Sigmoid colon (tissue), 7 donors: ENCODE results near the gene MUC20. TPM values are rescaled to one million over a fixed set of nuclear protein-coding genes. Genes with fewer than 3 reads are reported as not detected.

ENCODE experiments used
- DNase-seq: peaks from one replicate; pipeline ENCODE4 v3.0.0-alpha.2; 2019
- H3K27ac ChIP-seq, 4 donors: fragments of 200-600 bp; sonication (generic); one replicate each; pipeline ENCODE4 v1.5.1; 2016 to 2019; ENCODE audit warnings: mild to moderate bottlenecking in 1 of 4
- H3K27me3 ChIP-seq, 3 donors: fragments of 200-600 bp; sonication (generic); one replicate each; pipeline ENCODE4 v1.5.1; 2019; ENCODE audit warnings: mild to moderate bottlenecking in 1 of 3
- H3K36me3 ChIP-seq, 4 donors: fragments of 200-600 bp; sonication (generic); one replicate each; pipeline ENCODE4 v1.5.1; 2016 to 2019
- H3K4me1 ChIP-seq, 4 donors: fragments of 200-600 bp; sonication (generic); one replicate each; pipeline ENCODE4 v1.5.1; 2017 to 2019
- H3K4me3 ChIP-seq, 4 donors: fragments of 200-600 bp; sonication (generic); one replicate each; pipeline ENCODE4 v1.5.1; 2017 to 2019; ENCODE audit warnings: mild to moderate bottlenecking in 2 of 4, moderate library complexity in 1 of 4
- H3K9me3 ChIP-seq, 4 donors: fragments of 200-600 bp in 3 of 4; sonication (generic) in 3 of 4; one replicate each; pipeline versions ENCODE4 v1.5.1 to v1.6.1; 2013 to 2019
- CTCF ChIP-seq, 4 experiments: fragments of 450-650 bp in 3 of 4; fragments of 200-600 bp in 1 of 4; IDR thresholded peaks; one replicate each; pipeline ENCODE4 v1.5.1; 2016 to 2019; ENCODE audit warnings: antibody characterized with exemption in 4 of 4, mild to moderate bottlenecking in 3 of 4, moderate library complexity in 2 of 4
- EP300 ChIP-seq, 4 donors: sonication (generic); formaldehyde crosslinking; IDR thresholded peaks; one replicate each; pipeline ENCODE4 v1.6.1; 2017; ENCODE audit warnings: antibody characterized with exemption in 4 of 4
- POLR2A ChIP-seq, 2 donors: fragments of 450-650 bp; IDR thresholded peaks; one replicate each; pipeline ENCODE4 v1.6.1; 2016; ENCODE audit warnings: antibody characterized with exemption in 2 of 2, mild to moderate bottlenecking in 2 of 2, moderate library complexity in 2 of 2
- POLR2AphosphoS5 ChIP-seq, 4 donors: sonication (generic); formaldehyde crosslinking; IDR thresholded peaks; one replicate each; pipeline ENCODE4 v1.6.1; 2017; ENCODE audit warnings: antibody characterized with exemption in 4 of 4
- WGBS, 2 donors: extraction: QIAGEN DNeasy Blood & Tissue Kit; methylation state at CpG; one replicate each; pipeline ENCODE4 v1.1.7; 2013; 5-methylcytosine and 5-hydroxymethylcytosine counted together
- intact Hi-C: fragments of 100-400 bp; cut with DNase I; formaldehyde crosslinking; loops from one replicate; pipeline ENCODE4 v1.15.1; 2023
- polyA plus RNA-seq, 3 donors: library from polyadenylated mRNA; stranded (reverse); fragments of 200-250 nt; gene quantifications; one replicate each; pipeline ENCODE4 v1.2.3, GENCODE V29; 2013
- total RNA-seq, 4 donors: library from RNA; depleted of rRNA; stranded (reverse); fragments of >200 nt; gene quantifications; one replicate each; pipeline ENCODE4 v1.1.0, GENCODE V29; 2016
- donor health status: healthy with polysubstance abuse.
- donor health status: Bipolar disorder and iron deficiency.
- donor health status: healthy.

The MUC20 gene
- total and polyA plus RNA-seq, 7 donors = 2.9 to 48.7 (median 11.0) TPM

- DNase-seq = no peak
- no peak overlapping the region for H3K4me3 ChIP-seq
- peaks cover 4 to 17% (median 11%) of the 10 kb centered on the region in 3 donors for H3K27me3 ChIP-seq
- intact Hi-C loops = no loop called here
- H3K36me3 ChIP-seq = no peaks in the 10 kb centered on the region
- TF ChIP-seq CTCF (IDR thresholded peaks at IDR 0.05) (no peak), POLR2AphosphoS5 (IDR thresholded peaks at IDR 0.05) (no peak), EP300 (IDR thresholded peaks at IDR 0.05) (no peak), POLR2A (IDR thresholded peaks at IDR 0.05) (no peak)
- 83 to 88% methylated on average over 30 of the region's 30 CpGs for WGBS, 2 donors
- no peaks in the 10 kb centered on the region for H3K9me3 ChIP-seq
- H3K4me1 ChIP-seq = peaks cover 0 to 6% (median 5%) of the 10 kb centered on the region in 4 donors
- no peak overlapping the region for H3K27ac ChIP-seq
Observed at GRCh38 chr3:195750797-195751520, 30.2 kb downstream of the MUC20 start.

- Histone ChIP-seq H3K27ac (no peak overlapping the region), H3K4me3 (no peak overlapping the region), H3K27me3 (peaks cover 4 to 18% (median 11%) of the 10 kb centered on the region in 3 donors), H3K36me3 (no peaks in the 10 kb centered on the region), H3K4me1 (peaks cover 0 to 6% (median 5%) of the 10 kb centered on the region in 4 donors), H3K9me3 (no peaks in the 10 kb centered on the region)
- DNase-seq = no peak
- 19 to 61% methylated on average over 7 of the region's 7 CpGs for WGBS, 2 donors
- TF ChIP-seq POLR2AphosphoS5 (IDR thresholded peaks at IDR 0.05) (no peak), POLR2A (IDR thresholded peaks at IDR 0.05) (no peak), EP300 (IDR thresholded peaks at IDR 0.05) (no peak), CTCF (IDR thresholded peaks at IDR 0.05) (no peak)
- intact Hi-C loops = no loop called here
Observed at GRCh38 chr3:195751560-195751959, 30.8 kb downstream of the MUC20 start.

- 82 to 88% methylated on average over 13 of the region's 13 CpGs for WGBS, 2 donors
- H3K4me3 ChIP-seq = no peak overlapping the region
- no peaks in the 10 kb centered on the region for H3K9me3 ChIP-seq
- no peak for DNase-seq
- intact Hi-C loops = no loop called here
- TF ChIP-seq POLR2A (IDR thresholded peaks at IDR 0.05) (no peak), CTCF (IDR thresholded peaks at IDR 0.05) (no peak), EP300 (IDR thresholded peaks at IDR 0.05) (no peak), POLR2AphosphoS5 (IDR thresholded peaks at IDR 0.05) (no peak)
- no peaks in the 10 kb centered on the region for H3K36me3 ChIP-seq
- H3K27me3 ChIP-seq = peaks cover 4 to 24% (median 11%) of the 10 kb centered on the region in 3 donors
- peaks cover 0 to 6% (median 5%) of the 10 kb centered on the region in 4 donors for H3K4me1 ChIP-seq
- no peak overlapping the region for H3K27ac ChIP-seq
Observed at GRCh38 chr3:195752066-195752465, 31.3 kb downstream of the MUC20 start.

- H3K27me3 ChIP-seq = peaks cover 4 to 29% (median 11%) of the 10 kb centered on the region in 3 donors
- intact Hi-C loops = no loop called here
- no peak overlapping the region for H3K27ac ChIP-seq
- no peaks in the 10 kb centered on the region for H3K9me3 ChIP-seq
- H3K36me3 ChIP-seq = no peaks in the 10 kb centered on the region
- no peak for TF ChIP-seq CTCF (IDR thresholded peaks at IDR 0.05)
- TF ChIP-seq EP300 (IDR thresholded peaks at IDR 0.05) = no peak
- TF ChIP-seq POLR2AphosphoS5 (IDR thresholded peaks at IDR 0.05) = no peak
- TF ChIP-seq POLR2A (IDR thresholded peaks at IDR 0.05) = no peak
- no peak for DNase-seq
- 81 to 83% methylated on average over 26 of the region's 26 CpGs for WGBS, 2 donors
- H3K4me1 ChIP-seq = peaks cover 0 to 8% (median 4%) of the 10 kb centered on the region in 4 donors
- no peak overlapping the region for H3K4me3 ChIP-seq
Observed at GRCh38 chr3:195752546-195753331, 32.0 kb downstream of the MUC20 start.
